Fibroblast of peridontal ligament (primary cell): ENCODE measurements around the gene SPTY2D1.
A peak's percentile ranks its signal among the peaks of the same experiment; 100 is the strongest.
"Not testable (repeated sequence)": the region's sequence is repeated elsewhere in the genome, so short reads cannot be mapped to it uniquely, and the experiment has no call there.

Experiments used
- DNase-seq: peaks from one replicate; pipeline ENCODE4 v3.0.0-alpha.2; 2010; ENCODE audit errors: extremely low read depth

The SPTY2D1 gene

DNA sequence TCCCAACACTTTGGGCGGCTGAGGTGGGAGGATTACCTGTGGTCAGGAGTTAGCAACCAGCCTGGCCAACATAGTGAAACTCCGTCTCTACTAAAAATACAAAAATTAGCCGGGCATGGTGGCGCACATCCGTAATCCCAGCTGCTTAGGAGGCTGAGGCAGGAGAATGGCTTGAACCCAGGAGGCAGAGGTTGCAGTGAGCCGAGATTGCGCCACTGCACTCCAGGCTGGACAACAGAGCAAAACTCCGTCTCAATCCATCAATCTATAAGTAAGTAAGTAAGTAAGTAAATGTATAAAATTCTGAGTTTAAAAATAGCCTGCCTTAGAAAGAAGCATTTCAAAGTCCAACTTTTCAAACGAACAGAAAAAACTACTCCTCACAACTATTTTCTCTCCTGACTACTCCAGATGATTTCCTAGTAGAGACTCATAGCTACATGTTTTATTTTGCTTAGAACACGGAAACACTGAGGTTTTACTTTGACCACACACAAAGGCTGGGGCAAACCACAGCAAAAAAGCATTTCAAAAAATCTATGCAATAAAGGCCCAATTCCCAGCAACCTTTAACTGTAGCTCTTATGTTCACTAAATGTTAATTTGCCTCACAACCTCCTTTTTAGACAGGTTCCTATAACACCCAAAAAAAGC, 16.3 kb downstream of the SPTY2D1 start:
- peak; percentile 81 for DNase-seq

DNA sequence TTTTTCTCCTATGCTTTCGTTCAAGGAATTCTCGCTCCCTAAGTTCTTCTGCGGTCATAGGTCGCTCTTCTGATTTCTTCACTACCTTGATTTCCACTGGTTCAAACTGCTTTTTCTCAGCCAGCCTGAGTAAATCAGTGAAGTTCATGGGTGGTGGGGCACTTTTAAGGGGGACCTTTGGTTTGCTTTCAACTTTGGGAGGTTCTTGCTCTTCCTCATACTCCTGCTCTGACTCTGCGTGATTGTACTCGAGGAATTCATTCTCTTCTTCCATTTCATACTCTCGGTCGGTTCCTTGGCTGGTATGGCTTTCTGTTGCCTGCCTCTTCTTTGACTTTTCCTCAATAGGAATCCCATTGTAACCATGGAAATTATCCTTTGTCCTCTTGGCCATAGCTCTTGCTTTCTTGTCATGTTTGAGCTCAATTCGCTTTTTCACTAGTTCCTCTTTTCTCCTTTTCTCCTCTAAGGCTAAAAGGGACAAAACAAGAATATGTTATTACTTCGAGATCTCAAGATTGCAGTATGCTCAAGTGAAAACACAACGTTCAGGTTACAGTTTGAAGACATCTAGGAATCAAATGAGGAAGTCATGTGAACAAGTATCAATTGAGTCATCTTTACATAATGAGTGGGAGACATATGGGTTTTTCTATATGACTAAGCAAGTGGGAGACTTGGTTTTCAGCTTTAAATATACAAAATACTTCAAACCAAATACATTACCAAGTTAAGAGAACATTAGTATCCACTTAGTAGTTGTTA, 18.3 kb downstream of the SPTY2D1 start:
- peak; percentile 12 for DNase-seq

DNA sequence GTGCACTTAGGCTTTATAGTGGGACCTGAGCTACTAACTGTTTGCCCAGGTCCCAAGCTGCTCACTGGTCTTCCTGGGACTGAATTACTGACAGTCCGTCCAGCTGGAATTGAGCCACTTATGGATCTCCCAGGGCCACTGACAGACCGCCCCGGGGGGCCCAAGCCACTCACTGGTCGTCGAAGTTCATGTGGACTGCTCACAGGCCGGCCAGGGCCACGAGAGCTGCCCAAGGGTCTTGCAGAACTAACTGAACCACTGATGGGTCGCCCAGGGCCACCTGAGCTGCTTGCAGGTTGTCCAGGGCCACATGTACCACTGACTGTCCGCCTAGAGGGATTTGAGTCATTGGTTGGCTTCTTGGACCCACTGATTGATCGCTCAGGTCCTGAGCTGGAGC, 19.5 kb downstream of the SPTY2D1 start:
- no peak for DNase-seq

DNA sequence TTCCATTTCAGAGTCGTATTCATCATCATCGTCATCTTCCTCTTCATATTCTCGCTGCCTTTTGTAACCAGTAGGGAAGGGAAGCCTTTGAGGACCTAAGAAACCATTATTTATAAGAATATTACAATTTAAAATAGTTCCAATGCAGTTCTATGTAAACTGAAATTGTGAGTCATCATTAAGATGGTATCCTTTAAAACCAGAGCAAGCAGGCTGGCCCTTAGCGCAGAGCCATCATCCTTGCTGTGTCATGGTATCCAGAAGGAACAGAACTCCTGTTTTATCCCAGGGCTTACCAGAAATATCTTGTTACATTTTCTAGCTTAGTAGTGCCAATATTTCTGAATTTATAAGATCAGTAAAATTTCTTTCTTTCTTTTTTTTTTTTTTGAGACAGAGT, 21.7 kb downstream of the SPTY2D1 start:
- DNase-seq, result no peak

DNA sequence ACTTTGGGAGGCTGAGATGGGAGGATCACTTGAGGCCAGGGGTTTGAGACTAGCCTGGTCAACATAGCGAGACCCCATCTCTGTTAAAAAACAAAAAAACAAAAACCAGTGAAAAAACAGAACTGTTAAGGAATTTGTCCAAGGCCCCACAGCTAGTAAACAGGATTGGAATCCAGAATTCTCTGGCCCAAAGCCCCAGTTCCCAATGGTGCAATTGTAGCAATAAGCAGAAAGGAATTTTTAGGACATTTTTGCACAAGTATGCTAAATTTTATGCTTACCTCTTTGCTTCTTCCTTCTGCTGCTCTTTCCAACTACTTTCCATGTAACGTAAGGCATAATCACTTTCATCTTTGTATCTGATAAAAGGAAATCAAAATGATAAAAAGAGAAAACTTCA, 22.9 kb downstream of the SPTY2D1 start:
- DNase-seq, result peak; percentile 48

DNA sequence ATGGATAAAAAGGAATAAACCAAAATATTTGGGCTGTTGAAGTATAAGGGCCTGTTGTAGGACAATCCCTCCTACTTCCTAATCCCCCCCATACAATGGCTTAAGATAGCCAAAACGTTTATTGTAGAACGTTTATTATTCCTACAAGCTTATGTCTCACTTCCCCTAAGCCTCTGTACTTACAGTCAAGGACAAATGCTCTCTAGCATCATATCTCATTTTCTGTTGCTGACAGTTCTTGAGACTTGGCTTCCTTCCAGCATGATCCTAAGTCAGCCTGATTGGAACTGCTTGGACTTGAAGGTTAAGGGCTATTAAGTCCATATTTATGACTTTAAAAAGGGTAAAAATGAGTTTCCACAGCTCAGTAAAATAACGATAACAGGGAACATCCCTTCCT, 25.8 kb downstream of the SPTY2D1 start:
- DNase-seq, result no peak

DNA sequence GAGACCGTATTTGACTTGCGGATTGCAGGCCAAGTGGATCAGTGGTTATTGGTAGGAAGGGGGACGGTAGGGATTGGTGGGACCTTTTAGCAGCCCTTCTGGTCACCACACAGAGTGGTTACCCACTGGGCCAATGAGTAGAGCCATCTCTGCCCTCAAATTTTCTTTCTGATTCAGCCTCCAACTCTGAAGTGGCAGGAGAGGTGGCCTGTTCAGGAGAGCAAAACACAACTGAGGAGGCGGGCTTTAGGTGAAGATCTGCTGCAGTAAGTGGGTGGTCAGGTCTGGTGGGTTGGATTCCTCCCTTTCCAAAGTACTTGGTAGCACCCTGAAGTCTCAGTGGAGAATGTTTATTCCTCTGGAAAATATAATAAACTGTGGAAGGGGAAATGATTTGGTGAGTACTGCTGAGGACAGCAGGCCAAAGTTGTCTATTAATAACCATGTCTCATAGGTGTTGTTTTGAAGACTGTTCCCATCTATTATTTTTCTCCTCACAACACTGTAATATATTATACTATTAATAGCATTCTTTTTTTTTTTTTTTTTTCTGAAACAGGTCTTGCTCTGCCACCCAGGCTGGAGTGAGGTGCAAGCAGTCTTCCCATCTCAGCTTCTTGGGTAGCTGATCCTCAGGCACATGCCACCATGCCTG, 33.1 kb downstream of the SPTY2D1 start:
- no peak for DNase-seq

DNA sequence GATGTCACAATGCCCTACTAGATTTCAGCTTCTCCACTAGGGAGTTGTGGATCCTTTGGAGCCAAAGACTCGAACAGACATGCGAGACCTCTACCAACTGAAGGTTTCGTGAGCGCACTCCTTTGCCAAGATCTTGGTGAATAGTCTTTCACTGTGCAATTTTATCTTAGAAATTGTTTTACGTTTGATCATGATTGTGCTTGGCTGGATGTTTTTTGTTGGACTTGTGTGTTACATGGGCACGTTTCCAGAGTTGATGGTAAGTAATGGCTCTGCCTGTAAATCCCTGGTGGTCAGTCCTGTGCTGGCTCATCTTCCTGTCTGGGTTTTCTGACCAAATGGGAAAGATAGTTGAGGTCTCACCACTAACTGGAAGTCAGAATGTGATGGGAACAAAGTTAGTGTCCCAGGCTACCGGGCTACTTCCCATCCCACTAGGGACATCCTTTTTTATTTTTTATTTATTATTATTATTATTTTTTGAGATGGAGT, 34.4 kb downstream of the SPTY2D1 start, which contains the start of gene MISFA:
Gene MISFA (plus strand): TSS at position 51 of the 492 bp plus-strand sequence. CDS start 140 bp downstream, at position 191.
- DNase-seq, result no peak

DNA sequence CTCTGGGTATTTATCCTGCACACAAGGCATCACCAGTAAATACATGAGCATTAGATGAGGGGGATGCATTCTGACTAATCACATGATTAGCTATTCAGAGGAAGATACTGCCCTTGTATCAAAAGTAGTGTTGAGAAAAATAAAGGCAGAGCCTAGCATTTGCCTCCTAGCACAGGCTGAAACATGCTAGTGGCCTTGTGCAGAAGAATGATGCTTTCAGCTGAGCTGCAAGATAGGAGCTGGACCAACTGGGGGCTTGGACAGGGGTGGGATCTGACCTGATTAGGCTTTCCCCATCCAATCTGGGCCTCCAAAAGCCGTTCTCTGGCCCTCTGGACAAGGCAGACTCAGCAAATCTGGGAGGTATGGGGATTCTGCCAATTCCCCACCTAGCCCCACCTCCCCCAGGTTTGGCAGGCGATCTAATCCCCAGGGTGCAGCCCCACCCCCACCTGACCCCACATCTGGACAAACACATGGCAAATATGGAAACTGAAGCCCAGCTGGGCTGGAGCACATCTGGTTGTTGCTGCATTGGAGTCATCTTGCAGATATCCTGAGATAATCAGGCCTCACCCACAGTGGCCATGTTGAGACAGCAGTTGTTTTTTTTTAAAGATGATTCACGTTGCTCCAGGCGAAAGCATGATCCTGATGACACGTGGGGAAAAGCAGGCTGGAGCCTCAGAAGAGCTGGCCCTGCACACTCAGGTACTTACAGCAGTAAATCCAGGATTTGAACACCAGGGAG, 39.0 kb downstream of the SPTY2D1 start:
- DNase-seq, result no peak

DNA sequence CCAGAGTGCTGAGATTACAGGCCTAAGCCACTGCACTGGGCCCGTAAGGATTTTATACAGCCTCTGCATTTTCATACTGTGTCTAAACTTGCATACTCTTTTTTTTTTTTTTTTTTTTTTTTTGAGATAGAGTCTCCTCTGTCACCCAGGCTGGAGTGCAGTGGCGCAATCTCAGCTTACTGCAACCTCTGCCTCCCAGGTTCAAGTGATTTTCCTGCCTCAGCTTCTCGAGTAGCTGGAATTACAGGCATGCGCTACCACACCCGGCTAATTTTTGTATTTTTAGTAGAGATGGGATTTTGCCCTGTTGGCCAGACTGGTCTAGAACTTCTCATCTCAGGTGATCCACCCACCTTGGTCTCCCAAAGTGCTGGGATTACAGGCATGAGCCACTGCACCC, 40.1 kb downstream of the SPTY2D1 start:
- DNase-seq, result not testable (repeated sequence)

DNA sequence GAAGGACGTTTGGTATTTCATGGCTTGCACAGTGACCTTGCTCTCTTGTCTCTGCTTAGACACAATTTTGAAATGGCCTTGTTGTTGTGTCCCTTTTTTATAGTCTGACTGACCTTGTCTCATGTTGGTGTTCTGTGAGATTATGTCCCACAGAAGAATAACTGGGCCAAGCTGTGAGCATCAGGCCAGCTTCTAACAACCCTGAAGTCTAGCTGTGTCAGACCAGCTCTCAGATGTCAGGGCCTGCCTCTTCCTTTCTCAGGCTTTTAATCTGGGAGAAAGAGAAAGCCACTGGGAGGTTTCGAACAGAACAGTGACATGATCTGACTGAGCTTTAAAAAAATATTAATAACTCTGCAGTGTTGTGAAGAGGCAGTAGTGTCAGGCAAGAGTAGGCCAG, 43.6 kb downstream of the SPTY2D1 start:
- no peak for DNase-seq

DNA sequence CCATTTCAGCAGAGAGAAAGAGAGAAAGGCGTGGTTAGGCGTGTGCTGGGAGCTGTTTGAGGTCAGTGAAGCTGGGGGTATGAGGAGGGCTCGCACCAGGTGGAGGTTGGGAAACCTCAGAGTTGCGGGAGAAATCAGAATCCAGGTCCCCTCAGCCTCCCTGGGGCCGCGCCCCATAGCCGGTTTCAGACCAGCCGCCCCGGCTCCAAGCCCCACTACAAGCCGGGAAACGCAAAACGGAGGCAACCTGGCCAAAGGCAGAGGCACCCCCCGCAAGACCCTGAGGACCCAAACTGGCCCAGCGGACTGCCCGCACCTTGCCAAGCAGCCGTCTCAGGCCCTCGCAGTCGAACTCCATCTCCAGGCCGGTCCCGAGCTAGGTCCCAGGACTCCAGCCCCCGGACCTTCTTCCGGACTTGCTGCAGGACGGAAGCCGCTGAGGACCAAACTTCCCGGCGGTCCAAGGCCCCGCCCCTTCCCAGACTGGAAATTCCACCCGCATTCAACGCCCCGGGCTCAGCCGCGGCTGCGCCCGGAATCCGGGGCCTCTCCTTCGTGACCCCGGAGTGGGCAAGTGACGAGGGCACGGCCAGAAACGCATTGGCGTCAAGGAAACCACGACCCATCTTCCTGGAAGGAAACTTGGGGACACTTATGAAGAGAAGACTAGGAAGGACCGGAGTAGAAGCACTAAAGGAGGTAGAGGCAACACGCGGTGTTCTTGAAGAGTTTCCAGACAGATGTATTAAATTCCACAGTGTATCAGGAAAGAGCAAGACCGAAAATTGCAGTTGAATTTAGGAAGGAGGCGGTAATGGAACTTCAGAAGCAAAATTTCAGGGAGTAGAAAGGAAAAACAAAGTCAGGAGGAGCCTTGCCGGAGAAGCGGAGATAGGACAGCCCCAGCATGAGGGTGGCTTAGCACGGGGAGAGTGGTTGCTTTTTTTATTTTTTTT, 45.6 kb downstream of the SPTY2D1 start, which contains the start of gene UEVLD:
Gene UEVLD (minus strand): TSS at position 438 of the 956 bp plus-strand sequence. CDS start 80 bp downstream, at position 358.
- DNase-seq, result peak; percentile 88

DNA sequence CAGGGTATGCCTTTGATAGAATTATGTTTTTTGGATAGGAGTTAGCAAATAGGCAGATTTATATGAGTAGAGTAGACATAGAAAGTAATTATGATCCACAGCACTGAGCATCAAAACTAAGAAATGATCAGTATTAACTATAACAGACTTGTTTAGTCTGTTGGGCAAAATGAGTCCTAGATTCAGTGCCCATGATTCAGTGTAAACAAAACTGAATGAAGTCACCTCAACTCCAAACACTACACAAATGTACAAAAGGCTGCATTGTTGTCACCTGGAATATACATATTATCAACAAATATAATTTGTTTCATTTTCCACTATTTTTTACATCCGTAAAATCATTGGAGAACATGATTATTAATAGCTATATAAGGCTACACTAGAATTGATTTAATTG, 52.3 kb downstream of the SPTY2D1 start:
- DNase-seq, result no peak

DNA sequence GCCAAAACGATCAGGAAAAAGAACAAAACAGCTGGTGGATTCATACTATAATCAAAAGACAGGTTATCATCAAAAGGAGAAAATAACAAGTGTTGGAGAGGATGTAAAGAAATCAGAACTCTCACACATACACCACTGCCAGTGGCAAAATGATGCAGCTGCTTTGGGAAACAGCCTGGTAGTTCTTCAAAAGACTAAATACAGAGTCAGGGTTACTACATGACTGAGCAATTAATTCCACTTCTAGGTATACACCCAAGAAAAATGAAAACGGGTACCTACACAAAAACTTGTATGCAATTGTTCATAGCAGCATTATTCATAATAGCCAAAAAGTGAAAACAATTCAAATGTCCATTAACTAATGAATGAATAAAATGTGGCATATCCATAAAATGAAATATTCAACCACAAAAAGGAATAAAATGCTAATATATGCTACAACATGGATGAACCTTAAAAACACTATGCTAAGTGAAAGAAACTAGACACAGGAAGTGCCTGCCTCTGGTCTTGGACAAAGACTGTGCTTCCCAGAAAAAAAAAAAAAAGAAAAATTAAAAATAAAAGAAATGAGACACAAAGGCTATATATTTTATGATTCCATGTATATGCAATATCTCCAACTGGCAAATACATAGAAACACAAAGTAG, 53.9 kb downstream of the SPTY2D1 start:
- no peak for DNase-seq

DNA sequence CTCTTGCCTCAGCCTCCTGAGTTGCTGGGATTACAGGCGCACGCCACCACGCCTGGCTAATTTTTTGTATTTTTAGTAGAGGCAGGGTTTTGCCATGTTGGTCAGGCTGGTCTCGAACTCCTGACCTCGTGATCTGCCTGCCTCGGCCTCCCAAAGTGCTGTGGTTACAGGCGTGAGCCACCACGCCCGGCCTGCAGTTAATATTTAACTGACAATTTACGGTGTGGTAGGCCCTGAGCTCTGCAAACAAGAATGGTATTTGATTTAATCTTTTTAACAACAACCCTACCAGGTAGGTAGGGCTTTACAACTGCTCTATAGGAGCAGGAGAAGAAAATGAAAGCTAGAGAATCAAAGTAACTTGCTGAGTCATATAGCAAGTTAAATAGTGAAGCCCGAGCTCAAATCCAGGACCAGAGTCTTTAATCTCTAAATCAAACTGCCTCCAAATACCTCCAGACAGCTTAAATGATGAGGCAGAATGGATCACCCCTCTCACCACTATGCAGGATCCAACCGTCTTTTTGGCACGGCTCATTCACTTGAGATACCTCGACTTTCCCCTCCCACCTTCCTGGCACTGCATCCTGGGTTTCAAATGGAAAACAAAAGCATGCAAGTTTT, 55.1 kb downstream of the SPTY2D1 start:
- no peak for DNase-seq

DNA sequence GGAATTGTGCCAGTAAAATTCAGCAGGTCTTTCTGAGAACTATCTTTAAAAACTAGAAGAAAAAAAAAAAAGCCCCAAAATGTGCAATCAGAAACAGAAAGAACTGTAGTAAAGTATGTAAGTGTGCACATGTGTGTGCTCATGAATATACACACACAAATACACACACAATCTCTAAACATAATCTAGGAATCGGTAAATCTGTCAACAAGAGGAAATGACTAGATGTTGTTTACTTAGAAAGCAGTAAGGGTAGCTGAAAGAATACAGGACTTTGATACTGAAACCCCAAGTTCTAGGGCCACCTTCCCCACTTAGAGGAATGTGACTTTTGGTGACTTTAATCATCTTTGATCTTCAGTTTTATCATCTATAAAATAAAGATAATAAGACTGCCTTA, 58.8 kb downstream of the SPTY2D1 start:
- no peak for DNase-seq

DNA sequence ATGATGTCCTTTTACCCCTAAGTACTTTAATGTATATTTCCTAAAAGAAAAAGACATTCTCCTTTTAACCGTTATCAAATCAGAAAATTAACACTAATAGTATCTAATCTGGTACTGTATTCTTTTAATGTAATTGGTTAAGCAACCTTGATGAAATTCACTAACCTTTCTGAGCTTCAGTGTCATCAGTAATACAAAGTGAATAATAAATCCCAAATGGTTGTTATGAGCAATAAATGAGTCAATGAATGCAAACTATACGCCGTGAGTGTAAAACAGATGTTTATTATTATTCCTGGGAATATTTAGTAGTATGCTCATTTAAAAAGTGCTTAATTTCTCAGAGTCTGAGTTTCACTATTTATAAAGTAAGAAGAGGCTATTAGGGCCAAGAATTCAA, 67.1 kb downstream of the SPTY2D1 start:
- peak; percentile 6 for DNase-seq

DNA sequence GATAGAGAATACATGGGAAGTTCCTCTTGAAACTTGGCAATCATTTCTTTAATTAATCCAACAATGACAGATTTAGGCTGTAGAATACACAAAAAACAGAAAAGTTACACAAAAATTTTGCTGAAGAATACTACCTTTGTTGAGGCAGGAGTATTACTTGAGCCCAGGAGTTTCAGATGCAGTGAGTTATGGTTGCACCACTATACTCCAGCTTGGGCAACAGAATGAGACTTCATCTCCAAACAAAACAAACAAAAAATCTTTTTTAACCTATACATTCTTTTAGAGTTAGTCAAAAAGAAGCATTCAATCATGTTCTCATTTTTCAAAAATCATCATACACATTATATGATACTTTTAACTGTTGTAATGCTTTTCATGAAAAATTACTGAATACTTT, 67.7 kb downstream of the SPTY2D1 start:
- DNase-seq, result no peak

DNA sequence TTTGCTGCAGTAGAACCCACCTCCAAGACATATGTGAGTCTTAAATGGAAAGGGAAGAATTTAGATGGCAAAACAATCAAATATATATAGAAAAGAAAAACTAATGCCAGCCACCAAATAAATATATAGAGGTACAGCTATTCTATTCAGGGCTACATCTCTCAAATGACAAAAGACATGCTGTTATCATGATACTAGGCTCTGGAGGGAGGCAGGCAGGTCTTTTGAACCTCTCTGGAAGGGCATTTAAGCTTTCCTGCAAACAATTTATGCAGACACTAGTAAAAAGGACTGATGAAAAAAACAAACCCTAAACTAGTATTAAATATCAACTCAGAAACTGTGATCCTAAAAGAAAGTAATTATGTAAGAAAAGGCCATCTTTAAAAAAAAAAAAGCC, 70.0 kb downstream of the SPTY2D1 start:
- no peak for DNase-seq
